GM08714 (cell line): ENCODE results near the gene CSTA.

Source experiments
- H3K4me3 ChIP-seq: fragments of 200-500 bp; sonication (Bioruptor generic); 2 replicates; pipeline ENCODE4 v1.5.1; 2014; ENCODE audit warnings: mild to moderate bottlenecking, low read length, inconsistent platforms
- ZNF274 ChIP-seq: IDR thresholded peaks from 2 replicates; pipeline ENCODE4 v1.6.1; 2012; ENCODE audit warnings: mild to moderate bottlenecking, low read depth, low read length

CSTA gene

DNA sequence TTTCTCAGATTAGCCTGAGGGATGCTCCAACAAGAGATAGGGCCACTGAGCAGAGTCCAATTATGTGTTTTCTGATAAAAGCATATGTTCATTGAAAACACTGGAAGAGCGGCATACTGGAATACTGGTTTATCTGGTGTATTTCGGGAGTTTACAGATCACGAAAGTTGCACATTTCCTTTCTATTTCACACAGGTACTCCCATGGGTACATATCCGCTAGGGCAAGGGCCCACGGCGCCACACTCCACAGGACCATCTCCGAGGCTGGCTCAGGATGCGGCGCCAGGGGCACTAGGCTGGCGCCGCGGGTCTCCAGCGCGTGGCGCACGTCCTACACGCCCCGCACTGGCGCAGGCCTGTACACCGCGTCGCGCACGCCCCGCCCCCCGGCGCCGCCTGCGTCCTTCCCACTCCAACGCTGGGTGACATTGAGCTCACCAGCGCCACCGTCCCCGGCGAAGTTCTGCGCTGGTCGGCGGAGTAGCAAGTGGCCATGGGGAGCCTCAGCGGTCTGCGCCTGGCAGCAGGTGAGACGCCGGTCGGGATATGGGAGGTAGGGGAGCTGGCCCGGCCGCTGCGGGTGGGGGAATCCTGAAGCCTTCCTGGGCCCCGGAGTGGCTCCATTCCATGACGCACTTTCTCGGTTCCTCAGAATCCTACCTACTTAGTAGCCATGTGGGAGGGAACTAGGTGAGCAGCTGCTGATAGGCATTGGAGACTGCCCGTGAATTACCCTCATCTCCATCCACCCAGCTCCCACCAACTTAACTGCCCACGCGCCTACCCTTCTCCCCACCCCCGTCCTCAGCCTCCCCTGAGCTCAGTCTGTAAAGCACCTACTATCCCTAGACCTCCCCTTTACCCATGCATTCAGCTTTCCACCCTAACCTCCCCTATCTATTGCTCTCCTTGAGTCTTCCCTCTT is 59.0 kb downstream of the CSTA start, which contains the start of gene FAM162A:
FAM162A (plus strand) TSS at position 412 of the 927 bp plus-strand sequence; CDS start at position 496, 84 bp downstream.
- no peak for TF ChIP-seq ZNF274
- peak within 1 kb of the TSS; percentile 71 for H3K4me3 ChIP-seq

DNA sequence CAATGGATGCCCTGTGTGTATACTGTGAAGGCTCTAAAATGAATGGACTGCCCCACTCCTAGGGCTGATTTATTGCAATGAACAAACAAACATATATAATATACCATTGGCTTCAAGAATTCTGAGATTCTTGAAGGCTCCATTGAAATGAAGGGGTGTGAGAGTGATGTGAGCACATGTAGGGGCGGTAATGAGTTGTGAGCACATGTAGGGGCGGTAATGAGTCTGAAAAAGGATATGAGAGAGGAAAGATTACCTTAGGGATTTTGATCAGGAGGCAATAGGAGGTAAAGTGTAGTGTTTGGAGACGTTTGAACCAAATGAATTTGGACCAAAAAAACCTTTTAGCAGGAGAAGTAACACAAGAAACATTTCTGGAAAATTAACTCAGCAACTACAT is 62.7 kb downstream of the CSTA start:
- no peak for TF ChIP-seq ZNF274
- H3K4me3 ChIP-seq: no peak overlapping the region

DNA sequence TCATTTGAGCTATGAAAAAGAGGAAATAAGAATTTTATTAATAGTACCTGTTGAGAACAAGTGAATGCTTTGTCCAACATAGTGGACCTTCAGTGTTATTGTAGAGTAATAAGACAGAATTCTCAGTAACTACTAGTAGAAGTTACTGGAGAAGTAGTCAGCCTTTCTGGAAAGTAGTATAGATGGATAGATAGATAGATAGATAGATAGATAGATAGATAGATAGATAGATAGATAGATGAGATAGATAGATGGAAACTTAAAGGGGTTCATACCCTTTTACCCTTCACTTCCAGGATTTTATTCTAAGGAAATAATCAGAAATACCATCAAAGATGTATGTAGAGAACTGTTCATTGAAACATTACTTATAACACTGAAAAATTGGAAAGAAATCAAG is 64.1 kb downstream of the CSTA start:
- no peak overlapping the region for H3K4me3 ChIP-seq
- TF ChIP-seq ZNF274: no peak

- TF ChIP-seq ZNF274: no peak
- H3K4me3 ChIP-seq: no peak overlapping the region
Observed at GRCh38 chr3:122389892-122390291, 64.8 kb downstream of the CSTA start.

DNA sequence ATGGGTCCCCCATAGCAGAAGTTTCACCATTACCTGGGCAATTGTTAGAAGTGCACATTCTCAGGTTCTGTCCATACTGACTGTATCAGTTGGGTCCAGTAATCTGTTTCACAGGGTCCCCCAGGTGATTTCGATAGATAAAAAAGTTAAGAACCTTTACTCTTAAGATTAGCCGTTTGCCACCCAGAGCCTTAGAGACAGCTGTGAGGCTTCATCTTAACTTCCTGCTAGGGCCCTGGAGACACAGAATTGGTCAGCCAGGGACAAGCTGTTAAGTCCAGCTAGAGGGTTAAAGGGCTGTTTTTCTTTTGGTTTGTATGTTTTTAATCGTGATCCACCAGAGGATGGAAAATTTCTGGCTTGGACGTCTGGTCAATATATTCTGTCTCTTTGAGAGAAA is 65.6 kb downstream of the CSTA start:
- no peak for TF ChIP-seq ZNF274
- H3K4me3 ChIP-seq: no peak overlapping the region
